Activated T-helper 1 cell treated with Interleukin-2 at 50 U/mL for 16 hours (primary cell): ENCODE data around the gene AMOT.

Source experiments
- DNase-seq: peaks from one replicate; pipeline ENCODE4 v3.0.0-alpha.2; 2020; ENCODE audit warnings: low read depth

Gene AMOT

GRCh38 chrX:112802541-112802940 is 38.1 kb downstream of the AMOT start:
- DNase-seq: no peak

- no peak for DNase-seq
Observed at GRCh38 chrX:112800971-112801775, 39.5 kb downstream of the AMOT start.

GRCh38 chrX:112799425-112799824 is 41.2 kb downstream of the AMOT start:
- DNase-seq: no peak

GRCh38 chrX:112798736-112799135 is 41.9 kb downstream of the AMOT start:
- DNase-seq: no peak

- DNase-seq: no peak
Observed at GRCh38 chrX:112789931-112790330, 50.7 kb downstream of the AMOT start.

- DNase-seq: no peak
Observed at GRCh38 chrX:112786076-112786475, 54.6 kb downstream of the AMOT start.

GRCh38 chrX:112785344-112785743 is 55.3 kb downstream of the AMOT start:
- DNase-seq: no peak

GRCh38 chrX:112784692-112785091 is 55.9 kb downstream of the AMOT start:
- DNase-seq: no peak

GRCh38 chrX:112779139-112779538 is 61.5 kb downstream of the AMOT start:
- DNase-seq: no peak

- DNase-seq: no peak
Observed at GRCh38 chrX:112774651-112775293, 65.9 kb downstream of the AMOT start.

- DNase-seq: no peak
Observed at GRCh38 chrX:112774142-112774541, 66.5 kb downstream of the AMOT start.

GRCh38 chrX:112769034-112769433 is 71.6 kb downstream of the AMOT start:
- DNase-seq: no peak

- no peak for DNase-seq
Observed at GRCh38 chrX:112768563-112768962, 72.1 kb downstream of the AMOT start.

GRCh38 chrX:112766774-112767173 is 73.9 kb downstream of the AMOT start:
- DNase-seq: no peak

- DNase-seq: no peak
Observed at GRCh38 chrX:112761242-112762207, 79.1 kb downstream of the AMOT start.

- DNase-seq: no peak
Observed at GRCh38 chrX:112760697-112761096, 79.9 kb downstream of the AMOT start.

- no peak for DNase-seq
Observed at GRCh38 chrX:112759966-112760365, 80.7 kb downstream of the AMOT start.

GRCh38 chrX:112759512-112759911 is 81.1 kb downstream of the AMOT start:
- no peak for DNase-seq

- DNase-seq: no peak
Observed at GRCh38 chrX:112757946-112758345, 82.7 kb downstream of the AMOT start.

- DNase-seq: no peak
Observed at GRCh38 chrX:112753116-112753515, 87.5 kb downstream of the AMOT start.

- DNase-seq: no peak
Observed at GRCh38 chrX:112751076-112751475, 89.6 kb downstream of the AMOT start.

GRCh38 chrX:112746812-112747595 is 93.6 kb downstream of the AMOT start:
- DNase-seq: no peak
